Activated CD8-positive, alpha-beta memory T cell treated with anti-CD3 and anti-CD28 coated beads for 4 hours (primary cell): Measurements from ENCODE around the gene TAMALIN.
"Not testable (repeated sequence)": the region's sequence is repeated elsewhere in the genome, so short reads cannot be mapped to it uniquely, and the experiment has no call there.

Experiments
- DNase-seq, 2 donors: peaks; one replicate each; pipeline ENCODE4 v3.0.0-alpha.2; 2020; ENCODE audit warnings: low read depth in 2 of 2

TAMALIN gene

GRCh38 chr12:52006726-52007157 lies at the start of gene TAMALIN:
TAMALIN (plus strand) TSS chr12:52006946; CDS start chr12:52007020, 74 bp downstream.
- peak; percentile 67 to 70 for DNase-seq

DNA sequence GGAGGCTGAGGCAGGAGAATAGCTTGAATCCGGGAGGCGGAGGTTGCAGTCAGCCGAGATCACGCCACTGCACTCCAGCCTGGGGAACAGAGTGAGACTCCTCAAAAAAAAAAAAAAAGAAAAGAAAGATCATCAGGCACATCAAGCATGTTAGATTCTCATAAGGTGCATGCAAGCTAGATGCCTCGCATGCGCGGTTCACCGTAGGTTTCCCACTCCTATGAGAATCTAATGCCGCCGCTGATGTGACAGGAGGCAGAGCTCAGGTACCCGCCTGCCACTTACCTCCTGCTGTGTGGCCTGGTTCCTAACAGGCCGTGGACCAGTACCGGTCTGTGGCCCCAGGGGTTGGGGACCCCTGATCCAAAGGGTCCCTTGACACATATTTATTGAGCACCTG lies 48.2 kb upstream of the TAMALIN start:
- no peak for DNase-seq

GRCh38 chr12:51959211-51959610 lies 47.5 kb upstream of the TAMALIN start:
- DNase-seq, result no peak

DNA sequence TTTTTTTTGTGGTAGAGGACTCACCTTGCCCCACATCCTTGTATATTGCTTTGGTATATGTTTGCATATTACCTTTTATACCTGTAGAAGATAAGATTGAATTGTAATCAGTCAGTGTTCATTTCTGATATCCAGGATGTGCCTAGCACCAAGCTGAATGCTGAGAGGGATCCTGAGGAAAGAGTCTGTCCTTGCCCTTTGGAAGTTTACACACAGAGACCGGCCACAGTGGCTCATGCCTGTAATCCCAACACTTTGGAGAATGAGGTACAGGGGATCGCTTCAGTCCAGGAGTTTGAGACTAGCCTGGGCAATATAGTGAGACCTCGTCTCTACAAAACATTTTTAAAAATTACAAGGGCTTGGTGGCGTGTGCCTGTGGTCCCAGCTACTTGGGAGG lies 46.8 kb upstream of the TAMALIN start:
- no peak for DNase-seq

DNA sequence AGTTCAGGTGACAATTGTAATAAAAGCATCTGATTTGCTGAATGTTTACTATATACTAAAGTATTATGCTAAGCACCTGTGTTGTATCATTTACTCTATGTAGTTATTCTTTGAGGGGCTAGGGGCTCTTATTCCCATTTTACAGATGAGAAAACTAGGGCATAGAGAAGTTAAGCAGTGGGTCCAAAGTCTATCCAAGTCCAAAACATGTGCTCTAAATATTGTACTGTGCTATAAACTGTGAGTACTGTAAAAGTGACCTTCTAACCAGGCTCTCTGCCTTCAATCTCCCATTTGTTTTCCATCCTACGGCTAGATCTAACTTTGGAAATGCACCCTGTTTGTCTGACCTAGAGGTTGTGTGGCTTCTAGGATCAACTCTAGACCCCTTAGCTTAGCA lies 46.3 kb upstream of the TAMALIN start:
- no peak for DNase-seq

- no peak for DNase-seq
These were observed 45.9 kb upstream of the TAMALIN start for GRCh38 chr12:51960890-51961289.

DNA sequence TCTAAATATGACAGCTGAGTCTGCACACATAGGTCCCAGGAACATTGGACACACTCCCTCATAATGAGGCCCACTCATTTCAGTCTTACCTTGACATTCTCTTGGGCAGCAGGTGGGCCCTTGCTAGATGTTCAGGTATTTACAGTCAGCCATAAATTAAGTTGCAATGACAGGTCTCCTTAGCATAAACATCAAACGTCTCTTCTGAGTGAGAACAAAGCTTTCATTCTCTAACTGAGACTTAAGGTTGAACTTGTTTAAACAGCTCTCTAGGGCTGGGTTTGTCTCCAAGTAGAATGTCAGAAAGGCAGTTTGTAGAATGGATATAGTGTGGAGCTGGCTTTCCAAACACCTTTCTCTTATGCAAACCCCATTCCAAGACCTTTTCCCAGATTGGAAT lies 44.9 kb upstream of the TAMALIN start:
- no peak for DNase-seq

GRCh38 chr12:51962737-51963136 lies 44.0 kb upstream of the TAMALIN start:
- DNase-seq, result no peak

- no peak for DNase-seq
These were observed 43.3 kb upstream of the TAMALIN start for GRCh38 chr12:51963477-51963876.

- DNase-seq, result no peak
These were observed 37.1 kb upstream of the TAMALIN start for GRCh38 chr12:51969643-51970042.

GRCh38 chr12:51970904-51971646 lies 35.7 kb upstream of the TAMALIN start:
- DNase-seq, result no peak

- no peak for DNase-seq
These were observed 34.9 kb upstream of the TAMALIN start for GRCh38 chr12:51971679-51972421.

- no peak for DNase-seq
These were observed 34.3 kb upstream of the TAMALIN start for GRCh38 chr12:51972422-51972812.

DNA sequence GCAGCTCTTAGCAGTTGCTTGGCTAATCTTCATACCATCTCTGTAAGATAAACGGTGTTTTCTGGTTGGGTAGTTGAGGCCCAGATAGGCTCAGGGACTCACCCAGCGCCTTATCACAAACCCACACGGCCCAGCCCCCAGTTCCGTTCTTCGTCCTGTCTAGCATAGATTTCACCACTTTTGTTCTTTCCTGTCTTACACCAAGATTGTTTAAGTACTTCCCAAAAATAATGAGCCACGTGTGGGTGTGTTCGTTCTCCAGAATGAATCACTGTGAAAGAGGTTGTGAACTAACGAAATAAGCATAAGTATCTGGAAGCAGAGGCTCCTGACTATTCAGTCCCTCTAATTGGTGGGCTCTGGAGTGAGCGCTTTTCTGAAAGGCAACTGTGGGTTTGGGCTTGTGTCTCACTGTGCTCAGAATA lies 33.9 kb upstream of the TAMALIN start:
- DNase-seq, result peak in 1 of 2 donors; percentile 31

- no peak for DNase-seq
These were observed 33.2 kb upstream of the TAMALIN start for GRCh38 chr12:51973560-51973959.

GRCh38 chr12:51974646-51975045 lies 32.1 kb upstream of the TAMALIN start:
- no peak for DNase-seq

DNA sequence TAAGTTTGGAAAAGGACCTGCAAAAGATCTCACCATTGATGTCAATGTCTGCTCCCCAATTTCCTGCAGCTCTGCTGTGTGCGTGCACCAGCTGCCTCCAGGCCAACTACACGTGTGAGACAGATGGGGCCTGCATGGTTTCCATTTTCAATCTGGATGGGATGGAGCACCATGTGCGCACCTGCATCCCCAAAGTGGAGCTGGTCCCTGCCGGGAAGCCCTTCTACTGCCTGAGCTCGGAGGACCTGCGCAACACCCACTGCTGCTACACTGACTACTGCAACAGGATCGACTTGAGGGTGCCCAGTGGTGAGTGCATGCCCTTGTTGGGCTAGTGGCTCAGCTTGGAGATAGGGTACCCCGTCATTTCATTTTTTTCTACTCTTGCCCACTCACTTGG lies 31.6 kb upstream of the TAMALIN start:
- no peak for DNase-seq

DNA sequence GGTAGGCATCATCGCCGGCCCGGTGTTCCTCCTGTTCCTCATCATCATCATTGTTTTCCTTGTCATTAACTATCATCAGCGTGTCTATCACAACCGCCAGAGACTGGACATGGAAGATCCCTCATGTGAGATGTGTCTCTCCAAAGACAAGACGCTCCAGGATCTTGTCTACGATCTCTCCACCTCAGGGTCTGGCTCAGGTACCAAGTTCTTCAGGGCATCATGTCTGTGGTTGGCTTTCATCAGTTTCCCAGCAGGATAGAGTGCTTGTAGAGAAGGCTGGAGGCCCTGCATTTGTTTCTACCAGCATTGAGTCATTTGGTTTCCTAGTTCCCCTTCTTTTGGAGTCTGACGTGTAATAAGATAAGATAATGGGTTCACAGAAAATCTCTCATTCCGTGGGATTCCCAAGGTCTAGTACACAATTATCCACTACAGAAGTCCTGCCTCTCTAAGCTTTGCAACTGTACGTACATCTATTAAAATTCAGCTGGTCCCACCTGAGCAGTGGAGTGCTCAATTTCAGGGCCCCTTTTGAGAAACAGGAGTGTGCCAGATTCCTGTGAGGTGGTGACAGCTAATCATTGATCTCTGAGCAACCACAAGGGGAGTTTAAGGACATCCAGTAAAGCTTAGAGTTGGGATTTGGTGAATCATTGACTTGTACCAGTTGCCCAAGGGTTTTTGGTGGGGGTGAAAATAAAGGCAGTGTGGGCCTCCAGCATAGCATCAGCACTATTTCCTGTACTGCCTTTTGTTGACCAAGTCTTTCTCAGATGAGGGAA lies 30.2 kb upstream of the TAMALIN start:
- no peak for DNase-seq

GRCh38 chr12:51977320-51977753 lies 29.4 kb upstream of the TAMALIN start:
- no peak for DNase-seq

GRCh38 chr12:51979306-51979705 lies 27.4 kb upstream of the TAMALIN start:
- not testable (repeated sequence) for DNase-seq

DNA sequence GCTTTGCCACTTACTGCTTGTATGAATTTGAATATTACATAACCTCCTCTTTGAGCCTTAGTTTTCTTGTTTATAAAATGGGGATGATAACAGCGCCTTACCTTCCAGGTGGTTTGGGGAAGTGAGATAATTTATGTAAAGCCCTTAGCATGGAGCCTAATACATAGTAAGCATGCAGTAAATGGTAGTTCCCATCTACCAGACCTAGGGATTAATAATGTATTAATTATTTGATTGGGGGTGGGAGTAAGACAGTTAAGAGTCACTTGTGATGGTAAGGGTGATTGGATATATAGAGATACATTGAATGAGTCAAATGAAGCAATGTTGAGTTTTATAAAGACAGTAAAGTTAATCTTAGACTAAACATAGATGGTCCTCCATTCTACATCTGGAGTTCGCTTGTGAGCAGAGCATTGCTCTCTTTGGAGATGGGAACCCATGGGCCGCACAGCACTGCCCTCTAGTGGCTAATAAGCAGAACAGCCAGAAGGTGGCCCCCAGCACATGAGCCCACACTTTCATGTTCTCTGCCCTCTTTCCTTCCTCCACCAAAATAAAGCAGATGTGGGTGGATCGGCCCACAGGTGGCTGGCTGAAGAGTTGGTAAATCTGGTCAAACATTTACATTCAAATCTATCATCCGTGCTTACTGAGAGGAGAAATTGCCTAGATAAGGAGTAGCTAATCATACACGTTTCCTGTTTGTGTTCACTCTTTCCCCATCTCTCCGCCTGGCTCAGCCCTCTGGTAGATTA lies 26.5 kb upstream of the TAMALIN start:
- peak; percentile 38 to 42 for DNase-seq

- DNase-seq, result no peak
These were observed 26.0 kb upstream of the TAMALIN start for GRCh38 chr12:51980809-51981127.
